ENCODE results near the gene SPPL2C. TPM values are rescaled to one million over a fixed set of nuclear protein-coding genes. Genes with fewer than 3 reads are reported as not detected.

SPPL2C gene
- total RNA-seq, 3 donors from 2014 or later, result not detected

- H3K4me3 ChIP-seq, result no peak overlapping the region
- no peak overlapping the region for H3K27ac ChIP-seq
- no peak for DNase-seq (ENCODE audit: low spot score in 2 of 2)
- intact Hi-C loops (cut with DNase I; ENCODE audit: low total_unique reads), result no loop called here
- H3K4me1 ChIP-seq, result no peaks in the 10 kb centered on the region
- peaks cover 0 to 3% of the 10 kb centered on the region in 2 donors for H3K27me3 ChIP-seq
- no peaks in the 10 kb centered on the region for H3K36me3 ChIP-seq
- H3K9me3 ChIP-seq, result no peaks in the 10 kb centered on the region
- no peak for TF ChIP-seq CTCF (IDR thresholded peaks at IDR 0.05)
- no peak for TF ChIP-seq POLR2AphosphoS5 (IDR thresholded peaks at IDR 0.05)
- no peak for TF ChIP-seq POLR2A (IDR thresholded peaks at IDR 0.05)
These were observed 29.0 kb downstream of the SPPL2C start for GRCh38 chr17:45873728-45874127.

- H3K9me3 ChIP-seq, result no peaks in the 10 kb centered on the region
- no peak overlapping the region for H3K4me3 ChIP-seq
- no peaks in the 10 kb centered on the region for H3K4me1 ChIP-seq
- intact Hi-C loops (cut with DNase I; ENCODE audit: low total_unique reads), result no loop called here
- TF ChIP-seq CTCF (IDR thresholded peaks at IDR 0.05), result no peak
- no peak for TF ChIP-seq POLR2AphosphoS5 (IDR thresholded peaks at IDR 0.05)
- TF ChIP-seq POLR2A (IDR thresholded peaks at IDR 0.05), result no peak
- no peak for DNase-seq (ENCODE audit: low spot score in 2 of 2)
- H3K27ac ChIP-seq, result no peak overlapping the region
- peaks cover 0 to 3% of the 10 kb centered on the region in 2 donors for H3K27me3 ChIP-seq
- no peaks in the 10 kb centered on the region for H3K36me3 ChIP-seq
These were observed 29.5 kb downstream of the SPPL2C start for GRCh38 chr17:45874151-45874550.

- no peak for DNase-seq (ENCODE audit: low spot score in 2 of 2)
- no peaks in the 10 kb centered on the region for H3K36me3 ChIP-seq
- H3K4me3 ChIP-seq, result no peak overlapping the region
- peaks cover 0 to 3% of the 10 kb centered on the region in 2 donors for H3K27me3 ChIP-seq
- no peaks in the 10 kb centered on the region for H3K4me1 ChIP-seq
- H3K27ac ChIP-seq, result no peak overlapping the region
- intact Hi-C loops (cut with DNase I; ENCODE audit: low total_unique reads), result no loop called here
- TF ChIP-seq CTCF (IDR thresholded peaks at IDR 0.05) (no peak), POLR2AphosphoS5 (IDR thresholded peaks at IDR 0.05) (no peak), POLR2A (IDR thresholded peaks at IDR 0.05) (no peak)
- H3K9me3 ChIP-seq, result no peaks in the 10 kb centered on the region
These were observed 31.9 kb downstream of the SPPL2C start for GRCh38 chr17:45876539-45876938.

- H3K27ac ChIP-seq, result no peak overlapping the region
- H3K27me3 ChIP-seq, result peaks cover 0 to 3% of the 10 kb centered on the region in 2 donors
- no peak for TF ChIP-seq POLR2AphosphoS5 (IDR thresholded peaks at IDR 0.05)
- no peak for TF ChIP-seq POLR2A (IDR thresholded peaks at IDR 0.05)
- TF ChIP-seq CTCF (IDR thresholded peaks at IDR 0.05), result no peak
- no peaks in the 10 kb centered on the region for H3K36me3 ChIP-seq
- DNase-seq (ENCODE audit: low spot score in 2 of 2), result no peak
- no peak overlapping the region for H3K4me3 ChIP-seq
- no peaks in the 10 kb centered on the region for H3K9me3 ChIP-seq
- no peaks in the 10 kb centered on the region for H3K4me1 ChIP-seq
- intact Hi-C loops (cut with DNase I; ENCODE audit: low total_unique reads), result no loop called here
These were observed 32.8 kb downstream of the SPPL2C start for GRCh38 chr17:45877467-45877866.

GRCh38 chr17:45883063-45883462 lies 38.4 kb downstream of the SPPL2C start:
- DNase-seq (ENCODE audit: low spot score in 2 of 2), result no peak
- H3K9me3 ChIP-seq, result no peaks in the 10 kb centered on the region
- no peak for TF ChIP-seq CTCF (IDR thresholded peaks at IDR 0.05)
- TF ChIP-seq POLR2AphosphoS5 (IDR thresholded peaks at IDR 0.05), result no peak
- TF ChIP-seq POLR2A (IDR thresholded peaks at IDR 0.05), result no peak
- no peaks in the 10 kb centered on the region for H3K4me1 ChIP-seq
- H3K36me3 ChIP-seq, result no peaks in the 10 kb centered on the region
- no peaks in the 10 kb centered on the region for H3K27me3 ChIP-seq
- no peak overlapping the region for H3K27ac ChIP-seq
- H3K4me3 ChIP-seq, result no peak overlapping the region
- intact Hi-C loops (cut with DNase I; ENCODE audit: low total_unique reads), result no loop called here

Measured in breast epithelium (tissue), 4 donors.